ACC112 (cell line): ENCODE data around the gene MSGN1.

Experiments used
- H2AFZ ChIP-seq: fragments of 200-600 bp; sonication (generic); one replicate; pipeline ENCODE4 v1.6.0; 2017; ENCODE audit warnings: antibody characterized with exemption, low read length; ENCODE audit not compliant: unreplicated experiment
- H3K27ac ChIP-seq: fragments of 200-600 bp; sonication (generic); 2 replicates; pipeline ENCODE4 v1.5.1; 2014; ENCODE audit warnings: low read depth, mild to moderate bottlenecking, antibody characterized with exemption, low read length, moderate library complexity
- H3K27me3 ChIP-seq: fragments of 200-600 bp; sonication (generic); 2 replicates; pipeline ENCODE4 v1.6.1; 2014; ENCODE audit warnings: mild to moderate bottlenecking, antibody characterized with exemption, low read length, moderate library complexity, mixed read lengths; ENCODE audit not compliant: insufficient read depth
- H3K36me3 ChIP-seq: fragments of 200-600 bp; sonication (generic); 2 replicates; pipeline ENCODE4 v1.6.1; 2016; ENCODE audit warnings: mild to moderate bottlenecking, antibody characterized with exemption, low read length, moderate library complexity, mixed read lengths; ENCODE audit not compliant: insufficient read depth
- H3K4me1 ChIP-seq: fragments of 200-600 bp; sonication (generic); one replicate; pipeline ENCODE4 v1.6.1; 2016; ENCODE audit warnings: low read length, mixed read lengths; ENCODE audit not compliant: insufficient read depth, unreplicated experiment, control insufficient read depth
- H3K4me3 ChIP-seq: fragments of 200-600 bp; sonication (generic); 2 replicates; pipeline ENCODE4 v1.5.1; 2014; ENCODE audit warnings: mild to moderate bottlenecking, low read depth, low read length
- H3K79me2 ChIP-seq: fragments of 200-600 bp; sonication (generic); one replicate; pipeline ENCODE4 v1.6.0; 2016; ENCODE audit warnings: low read length; ENCODE audit not compliant: control insufficient read depth, unreplicated experiment, insufficient read depth

The MSGN1 gene

DNA sequence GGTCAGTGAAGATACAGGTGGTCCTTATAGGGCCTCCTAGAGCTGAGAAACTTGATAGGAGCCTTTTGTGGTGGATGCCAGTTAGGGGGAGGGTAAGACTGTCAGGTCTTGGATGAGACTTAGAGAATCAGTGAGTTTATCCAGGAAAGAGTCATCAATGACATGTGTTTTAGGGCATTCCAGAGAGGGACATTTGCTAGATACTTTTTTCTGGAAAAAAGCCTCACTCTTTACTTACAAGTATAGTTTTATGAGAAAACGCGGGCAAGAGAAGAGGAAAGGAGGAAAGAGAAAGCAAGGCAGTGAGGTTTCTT is 24.5 kb upstream of the MSGN1 start:
- no peaks in the 10 kb centered on the region for H3K36me3 ChIP-seq
- no peak overlapping the region for H3K4me3 ChIP-seq
- peaks cover 40% of the 10 kb centered on the region for H3K27me3 ChIP-seq
- H3K79me2 ChIP-seq: no peaks in the 10 kb centered on the region
- no peaks in the 10 kb centered on the region for H3K4me1 ChIP-seq
- H3K27ac ChIP-seq: no peak overlapping the region
- no peak overlapping the region for H2AFZ ChIP-seq

DNA sequence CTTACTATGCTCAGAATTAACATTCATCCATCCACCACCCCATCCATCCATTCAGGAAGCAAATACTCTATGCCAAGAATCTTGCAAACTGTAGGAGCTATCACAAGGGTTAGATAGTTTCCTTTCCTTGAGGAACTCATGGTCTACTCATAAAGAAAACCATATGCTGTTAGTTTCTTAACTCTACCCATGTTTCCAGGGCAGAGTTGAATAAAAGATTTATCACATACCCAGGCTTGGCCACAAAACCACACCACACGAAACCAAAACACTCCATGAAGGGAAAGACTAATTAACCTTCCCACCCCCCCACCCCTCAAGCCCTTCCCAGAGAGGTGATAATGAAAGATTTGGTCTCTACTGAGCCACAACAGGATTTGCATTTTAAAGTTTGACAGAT is 23.7 kb upstream of the MSGN1 start:
- H3K4me3 ChIP-seq: no peak overlapping the region
- H2AFZ ChIP-seq: no peak overlapping the region
- H3K79me2 ChIP-seq: no peaks in the 10 kb centered on the region
- no peaks in the 10 kb centered on the region for H3K36me3 ChIP-seq
- H3K4me1 ChIP-seq: no peaks in the 10 kb centered on the region
- no peak overlapping the region for H3K27ac ChIP-seq
- peaks cover 40% of the 10 kb centered on the region for H3K27me3 ChIP-seq

DNA sequence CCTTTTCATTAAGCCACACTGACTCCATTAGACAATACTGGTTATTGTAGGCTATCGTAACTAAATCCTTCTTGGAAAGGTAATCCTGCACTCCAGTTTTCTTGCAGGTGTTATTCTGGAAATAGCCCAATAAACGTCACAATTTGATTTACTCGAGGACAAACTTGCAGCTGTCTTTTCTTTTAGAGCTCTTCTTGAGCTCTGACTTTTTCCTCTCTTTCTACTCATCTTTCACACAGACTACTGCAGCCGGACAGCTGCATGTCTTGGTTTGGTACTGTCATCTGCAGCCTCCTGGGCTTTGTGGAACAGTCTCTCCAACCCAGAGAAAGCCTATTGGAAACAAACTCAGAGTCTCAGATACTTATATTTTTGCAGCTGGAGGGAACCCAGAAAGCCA is 23.0 kb upstream of the MSGN1 start:
- Histone ChIP-seq H3K36me3 (no peaks in the 10 kb centered on the region), H3K79me2 (no peaks in the 10 kb centered on the region), H2AFZ (no peak overlapping the region), H3K4me1 (no peaks in the 10 kb centered on the region), H3K27ac (no peak overlapping the region), H3K4me3 (no peak overlapping the region), H3K27me3 (peaks cover 38% of the 10 kb centered on the region)

DNA sequence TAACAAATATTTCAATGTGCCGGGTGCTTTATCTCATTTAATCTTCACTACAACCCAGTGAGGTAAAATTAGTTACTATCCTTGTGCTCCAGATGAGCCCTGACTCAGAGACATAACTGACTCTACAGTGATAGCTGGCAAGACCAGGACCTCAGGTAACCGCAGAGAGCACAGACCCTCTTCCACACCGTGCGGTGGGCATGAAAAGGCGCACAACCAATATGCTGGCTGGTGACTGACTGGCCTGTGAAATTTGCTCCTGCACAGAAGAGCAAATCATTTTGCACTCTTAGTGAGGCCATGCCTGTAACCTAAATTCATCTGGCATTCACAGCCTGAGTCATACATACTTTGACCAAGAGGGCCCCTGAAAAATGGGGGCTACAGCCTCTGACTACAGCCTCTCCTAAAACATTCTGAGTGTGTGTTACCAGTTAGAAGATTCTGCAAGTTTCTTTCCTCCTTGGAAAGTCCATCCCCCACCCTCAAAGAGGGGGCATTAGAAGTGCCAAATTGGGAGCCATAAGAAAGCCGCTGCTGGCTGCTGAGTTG is 22.4 kb upstream of the MSGN1 start:
- Histone ChIP-seq H3K4me3 (no peak overlapping the region), H3K4me1 (no peaks in the 10 kb centered on the region), H3K79me2 (no peaks in the 10 kb centered on the region)

DNA sequence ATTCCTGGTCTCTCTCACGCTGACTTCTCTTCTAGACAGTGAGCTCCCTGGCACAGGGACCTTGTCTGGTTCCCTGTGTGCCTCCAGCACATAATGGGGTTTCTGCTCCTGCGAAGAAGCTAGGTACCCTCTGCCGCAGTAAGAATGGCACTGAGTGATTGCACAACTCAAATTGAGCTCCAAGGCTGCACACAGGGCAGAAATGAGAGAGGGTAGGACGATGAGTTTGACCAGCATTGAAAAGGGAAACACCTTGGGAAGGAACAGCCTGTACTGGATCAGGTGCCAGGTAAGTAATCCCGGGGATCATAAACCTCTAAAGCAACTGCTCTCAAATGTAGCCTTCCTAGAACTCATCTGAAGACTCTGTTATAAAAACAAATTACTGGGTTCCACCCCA is 21.0 kb upstream of the MSGN1 start:
- Histone ChIP-seq H3K36me3 (no peaks in the 10 kb centered on the region), H2AFZ (no peak overlapping the region), H3K4me1 (no peaks in the 10 kb centered on the region), H3K4me3 (no peak overlapping the region), H3K27me3 (peaks cover 56% of the 10 kb centered on the region), H3K79me2 (no peaks in the 10 kb centered on the region), H3K27ac (no peak overlapping the region)

More for the DNA sequence above, 22.4 kb upstream of the MSGN1 start:
- Histone ChIP-seq H3K27ac (no peak overlapping the region), H3K27me3 (peaks cover 42% of the 10 kb centered on the region), H3K36me3 (no peaks in the 10 kb centered on the region), H2AFZ (no peak overlapping the region)

DNA sequence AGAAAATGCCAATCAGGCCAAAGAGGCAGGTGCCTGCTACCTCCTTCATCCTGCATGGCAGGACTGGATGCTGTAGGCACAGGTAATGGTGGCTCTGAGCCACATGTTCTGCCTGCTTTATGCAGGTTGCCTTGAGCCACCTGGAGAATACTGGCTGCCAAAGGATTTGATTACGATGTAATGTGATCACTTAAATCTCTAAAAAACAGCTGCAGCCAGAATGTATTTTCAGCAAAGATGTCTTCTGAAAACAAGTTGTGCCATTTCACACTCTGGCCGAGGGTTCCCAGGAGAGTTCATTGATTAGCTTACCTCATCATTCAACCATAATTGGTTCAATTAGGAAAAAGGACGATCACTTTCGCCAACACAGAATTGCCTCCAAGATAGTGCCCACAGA is 17.9 kb upstream of the MSGN1 start:
- H3K36me3 ChIP-seq: no peaks in the 10 kb centered on the region
- H2AFZ ChIP-seq: no peak overlapping the region
- H3K27ac ChIP-seq: no peak overlapping the region
- peaks cover 55% of the 10 kb centered on the region for H3K27me3 ChIP-seq
- H3K4me1 ChIP-seq: no peaks in the 10 kb centered on the region
- H3K79me2 ChIP-seq: no peaks in the 10 kb centered on the region
- H3K4me3 ChIP-seq: no peak overlapping the region

DNA sequence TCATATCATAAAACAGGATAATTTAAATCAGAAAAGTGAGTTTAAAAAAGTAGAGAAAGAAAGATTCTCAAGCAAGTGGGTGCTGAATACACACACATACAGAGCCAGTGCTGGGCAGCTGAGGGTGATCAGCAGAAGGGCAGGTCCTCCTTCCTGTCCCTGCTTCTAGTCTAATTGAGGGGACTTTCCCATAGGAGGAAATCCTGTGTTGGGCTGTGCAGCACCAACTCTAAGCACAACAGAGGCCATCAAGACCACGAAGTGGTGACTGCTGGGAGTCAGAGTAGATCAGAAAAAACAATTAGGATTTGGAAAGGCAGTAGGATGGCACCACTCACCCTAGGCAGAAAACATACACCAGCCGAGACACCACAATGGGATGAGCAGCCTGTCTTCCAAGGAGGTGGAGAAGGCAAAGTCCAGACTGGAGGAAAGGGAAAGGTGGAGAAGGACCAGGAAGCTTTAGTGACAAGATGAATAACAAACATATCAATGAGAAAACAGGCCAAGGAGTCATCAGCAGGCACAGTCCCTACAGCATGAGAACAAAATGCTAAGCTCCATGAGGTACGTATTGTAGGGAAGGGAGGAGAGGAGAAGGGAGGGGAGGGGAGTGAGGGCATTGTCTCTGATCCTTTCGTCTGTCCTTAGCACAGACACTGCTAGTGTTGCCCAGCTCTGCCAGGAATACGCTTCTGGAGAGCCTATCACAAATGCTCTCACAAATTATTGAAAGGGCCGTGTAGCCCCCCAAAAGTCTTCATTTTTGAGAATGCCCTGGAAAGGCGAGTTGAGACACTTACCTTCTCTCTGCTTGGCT is 16.7 kb upstream of the MSGN1 start:
- H3K4me1 ChIP-seq: no peaks in the 10 kb centered on the region
- H3K27ac ChIP-seq: no peak overlapping the region
- no peak overlapping the region for H3K4me3 ChIP-seq
- H3K36me3 ChIP-seq: no peaks in the 10 kb centered on the region
- no peaks in the 10 kb centered on the region for H3K79me2 ChIP-seq
- no peak overlapping the region for H2AFZ ChIP-seq
- H3K27me3 ChIP-seq: peaks cover 64% of the 10 kb centered on the region

DNA sequence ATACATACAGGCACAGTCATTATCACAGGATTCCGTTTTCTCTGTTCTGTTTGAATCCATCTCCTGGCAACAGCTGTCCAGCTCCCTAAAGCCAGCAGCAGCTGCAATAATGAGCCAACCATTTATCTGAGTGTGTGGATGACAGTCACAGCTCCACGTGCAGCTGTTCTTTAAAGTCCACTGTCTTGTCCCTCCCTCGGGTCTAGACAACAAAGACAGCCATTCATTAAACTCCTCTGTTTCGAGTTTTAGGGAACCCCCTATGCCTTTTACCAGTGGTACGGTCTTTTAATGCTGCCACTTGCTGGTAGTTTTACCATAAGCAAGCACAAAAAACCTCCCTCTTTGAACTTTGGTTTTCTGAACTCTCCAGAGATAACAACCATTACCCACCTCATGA is 16.0 kb upstream of the MSGN1 start:
- H2AFZ ChIP-seq: no peak overlapping the region
- no peaks in the 10 kb centered on the region for H3K4me1 ChIP-seq
- no peaks in the 10 kb centered on the region for H3K79me2 ChIP-seq
- no peak overlapping the region for H3K4me3 ChIP-seq
- peaks cover 64% of the 10 kb centered on the region for H3K27me3 ChIP-seq
- no peaks in the 10 kb centered on the region for H3K36me3 ChIP-seq
- H3K27ac ChIP-seq: no peak overlapping the region

DNA sequence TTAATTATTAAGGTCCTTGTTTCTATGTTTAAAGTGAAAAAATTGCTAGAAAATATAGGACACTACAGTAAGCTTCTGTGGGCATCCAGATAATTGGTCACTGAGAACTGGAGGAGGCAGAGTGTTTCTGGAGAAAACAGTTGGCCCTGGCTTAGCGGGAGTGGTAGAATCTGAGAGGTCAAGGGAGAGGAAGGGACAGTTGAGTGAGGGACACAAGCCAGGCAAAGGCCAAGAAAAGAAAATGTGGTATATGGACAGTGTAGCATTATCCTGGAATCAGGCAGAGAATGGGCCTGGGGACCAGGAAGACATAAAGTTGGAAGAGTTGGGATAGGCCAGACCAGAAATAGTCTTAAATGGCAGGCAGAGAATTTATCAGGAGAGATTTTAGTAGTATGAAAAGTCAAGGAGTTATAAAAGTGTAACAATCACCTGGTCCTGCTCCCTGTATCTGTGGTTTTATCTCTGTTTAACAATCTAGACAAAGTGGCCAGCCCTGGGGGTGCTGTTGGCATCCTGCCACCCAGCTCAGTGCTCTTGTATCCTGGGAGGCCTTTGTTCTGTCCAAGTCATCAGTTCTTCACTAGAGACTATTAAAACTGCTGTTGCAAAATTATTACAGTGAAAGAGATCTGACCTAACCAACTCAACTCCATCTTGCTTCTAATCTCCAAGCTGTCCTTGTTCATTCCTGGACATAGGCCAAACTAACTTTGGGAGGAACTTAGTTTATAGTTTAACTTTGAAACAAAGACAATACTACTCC is 15.4 kb upstream of the MSGN1 start:
- Histone ChIP-seq H3K79me2 (no peaks in the 10 kb centered on the region), H3K27me3 (peaks cover 64% of the 10 kb centered on the region), H3K36me3 (no peaks in the 10 kb centered on the region), H3K4me1 (no peaks in the 10 kb centered on the region), H2AFZ (no peak overlapping the region), H3K4me3 (no peak overlapping the region), H3K27ac (no peak overlapping the region)

DNA sequence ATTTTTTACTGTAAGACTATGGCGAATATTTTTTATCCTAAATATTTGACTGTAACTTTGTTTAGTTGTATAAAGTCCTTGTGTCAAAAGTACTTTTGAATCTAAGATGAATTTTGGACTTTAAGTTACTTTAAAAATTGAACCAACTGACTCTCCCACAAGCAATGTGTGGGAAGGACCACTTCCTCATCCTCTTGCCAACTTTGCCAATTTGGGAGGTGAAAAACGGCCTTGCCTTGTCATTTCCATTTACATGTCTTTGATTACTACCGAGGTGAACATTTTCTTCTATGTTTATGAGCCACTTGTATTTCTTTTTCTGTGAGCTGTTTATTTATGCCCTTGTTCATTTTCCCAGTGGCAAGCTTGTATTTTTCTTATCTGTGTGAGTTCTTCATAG is 12.8 kb upstream of the MSGN1 start:
- Histone ChIP-seq H3K4me1 (no peaks in the 10 kb centered on the region), H3K79me2 (no peaks in the 10 kb centered on the region), H2AFZ (no peak overlapping the region), H3K36me3 (no peaks in the 10 kb centered on the region), H3K27me3 (peaks cover 71% of the 10 kb centered on the region), H3K27ac (no peak overlapping the region), H3K4me3 (no peak overlapping the region)

DNA sequence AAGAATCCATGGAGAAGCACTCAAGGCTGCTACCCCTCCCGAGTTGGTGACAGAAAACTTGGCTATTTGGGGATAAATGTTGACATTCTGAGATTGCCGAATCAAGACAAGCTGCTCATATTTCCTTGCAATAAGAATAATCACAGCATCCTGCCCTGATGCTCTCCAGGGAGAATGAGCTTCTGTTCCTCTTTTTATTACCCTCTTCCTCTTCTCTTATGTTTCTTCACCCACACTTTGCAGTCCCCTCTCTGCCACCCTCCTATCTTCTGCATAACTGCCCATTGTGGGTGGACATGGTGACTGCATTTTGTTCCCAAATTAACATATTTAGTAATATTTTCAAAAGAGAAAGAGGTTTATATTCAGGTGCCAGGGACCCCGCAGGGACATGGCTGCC is 11.9 kb upstream of the MSGN1 start:
- no peak overlapping the region for H2AFZ ChIP-seq
- no peaks in the 10 kb centered on the region for H3K79me2 ChIP-seq
- H3K27me3 ChIP-seq: peaks cover 68% of the 10 kb centered on the region
- no peak overlapping the region for H3K27ac ChIP-seq
- H3K4me1 ChIP-seq: no peaks in the 10 kb centered on the region
- H3K36me3 ChIP-seq: no peaks in the 10 kb centered on the region
- H3K4me3 ChIP-seq: no peak overlapping the region
